Chondrocyte (in vitro differentiated cells): ENCODE data around the gene GCC2. TPM values are rescaled to one million over a fixed set of nuclear protein-coding genes. Genes with fewer than 3 reads are reported as not detected.
A peak's percentile ranks its signal among the peaks of the same experiment; 100 is the strongest.

Experiments used
- DNase-seq: peaks from one replicate; pipeline ENCODE4 v3.0.0; 2021; ENCODE audit warnings: mixed read lengths, low spot score
- H3K27ac Mint-ChIP-seq: one replicate; pipeline ENCODE4 v1.8.0; 2021; ENCODE audit warnings: mild to moderate bottlenecking, moderate library complexity, mixed read lengths; ENCODE audit not compliant: unreplicated experiment
- H3K27me3 Mint-ChIP-seq: 2 replicates; pipeline ENCODE4 v1.8.0; 2021; ENCODE audit warnings: low read depth, mixed read lengths
- H3K36me3 Mint-ChIP-seq: 2 replicates; pipeline ENCODE4 v1.8.0; 2021; ENCODE audit warnings: low read depth, mixed read lengths
- H3K4me1 Mint-ChIP-seq: 2 replicates; pipeline ENCODE4 v1.8.0; 2021; ENCODE audit warnings: low read depth, mild to moderate bottlenecking, mixed read lengths
- H3K4me3 Mint-ChIP-seq: one replicate; pipeline ENCODE4 v1.8.0; 2021; ENCODE audit warnings: mild to moderate bottlenecking, moderate library complexity, mixed read lengths; ENCODE audit not compliant: unreplicated experiment
- H3K9me3 Mint-ChIP-seq: 2 replicates; pipeline ENCODE4 v1.8.0; 2021; ENCODE audit warnings: low read depth, mixed read lengths
- total RNA-seq: library from RNA; stranded (reverse); gene quantifications from 3 replicates; pipeline ENCODE4 v1.2.1, GENCODE V29; 2021
- TF ChIP-seq, protein P1 (sequence below): fragments of 200-600 bp; sonication (generic); IDR thresholded peaks from 2 replicates; pipeline ENCODE4 v1.5.0; 2021; ENCODE audit warnings: antibody characterized with exemption, mild to moderate bottlenecking, moderate library complexity

GCC2 gene
- total RNA-seq, 1 donor from 2014 or later: 24.2 TPM

DNA sequence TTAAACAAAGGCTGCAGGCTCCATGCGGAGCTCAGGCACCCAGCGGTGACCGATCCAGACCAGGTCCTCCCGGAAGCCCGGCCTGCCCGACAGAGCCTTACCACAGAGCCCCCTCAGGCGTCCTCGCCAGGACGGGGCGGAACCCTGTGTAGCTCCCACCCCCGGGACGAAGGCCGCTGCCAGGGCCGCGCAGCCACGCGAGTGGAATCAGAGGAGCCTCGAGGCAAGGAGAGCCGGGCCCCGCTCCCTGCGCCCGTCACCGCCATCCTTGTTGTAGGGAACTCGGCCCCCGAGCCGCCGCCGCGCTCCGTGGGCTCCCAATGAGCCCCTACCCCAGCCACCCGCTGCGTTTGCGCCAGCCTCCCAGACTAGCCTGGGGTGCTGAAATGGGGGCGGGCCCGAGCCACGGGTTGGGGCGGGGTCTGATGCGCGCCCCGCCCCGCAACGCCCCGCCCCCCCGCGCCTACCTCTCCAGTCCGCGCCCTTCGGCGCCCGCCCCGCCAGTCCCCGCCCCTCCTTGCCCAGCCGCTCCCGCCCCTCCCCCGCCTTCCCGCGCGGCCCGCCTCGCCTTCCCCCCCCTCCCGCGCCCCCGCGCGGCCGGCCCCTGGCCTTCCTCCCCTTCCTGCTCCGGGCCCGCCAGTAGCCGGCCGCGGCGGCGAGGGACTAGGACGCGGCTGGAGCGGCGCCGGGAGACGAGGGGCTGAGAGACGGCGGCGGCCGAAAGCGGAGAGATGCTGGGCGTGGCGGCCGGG lies 85.0 kb downstream of the GCC2 start, which contains the start of gene LIMS1:
TSS of gene LIMS1 (plus strand) at position 639 of the 752 bp plus-strand sequence. CDS start at position 732, 93 bp downstream.
- H3K4me3 Mint-ChIP-seq: peak within 1 kb of the TSS; percentile 94
- peak; percentile 96 for DNase-seq
- TF ChIP-seq, protein P1, sequence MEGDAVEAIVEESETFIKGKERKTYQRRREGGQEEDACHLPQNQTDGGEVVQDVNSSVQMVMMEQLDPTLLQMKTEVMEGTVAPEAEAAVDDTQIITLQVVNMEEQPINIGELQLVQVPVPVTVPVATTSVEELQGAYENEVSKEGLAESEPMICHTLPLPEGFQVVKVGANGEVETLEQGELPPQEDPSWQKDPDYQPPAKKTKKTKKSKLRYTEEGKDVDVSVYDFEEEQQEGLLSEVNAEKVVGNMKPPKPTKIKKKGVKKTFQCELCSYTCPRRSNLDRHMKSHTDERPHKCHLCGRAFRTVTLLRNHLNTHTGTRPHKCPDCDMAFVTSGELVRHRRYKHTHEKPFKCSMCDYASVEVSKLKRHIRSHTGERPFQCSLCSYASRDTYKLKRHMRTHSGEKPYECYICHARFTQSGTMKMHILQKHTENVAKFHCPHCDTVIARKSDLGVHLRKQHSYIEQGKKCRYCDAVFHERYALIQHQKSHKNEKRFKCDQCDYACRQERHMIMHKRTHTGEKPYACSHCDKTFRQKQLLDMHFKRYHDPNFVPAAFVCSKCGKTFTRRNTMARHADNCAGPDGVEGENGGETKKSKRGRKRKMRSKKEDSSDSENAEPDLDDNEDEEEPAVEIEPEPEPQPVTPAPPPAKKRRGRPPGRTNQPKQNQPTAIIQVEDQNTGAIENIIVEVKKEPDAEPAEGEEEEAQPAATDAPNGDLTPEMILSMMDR: peak; percentile 10
- no peaks in the 10 kb centered on the region for H3K27me3 Mint-ChIP-seq
- peak within 1 kb of the TSS; percentile 98 for H3K27ac Mint-ChIP-seq
- H3K9me3 Mint-ChIP-seq: no peaks in the 10 kb centered on the region
- H3K36me3 Mint-ChIP-seq: no peaks in the 10 kb centered on the region
- peaks cover 43% of the 10 kb centered on the region for H3K4me1 Mint-ChIP-seq

GRCh38 chr2:108534584-108535356 lies 85.8 kb downstream of the GCC2 start:
- Mint-ChIP-seq H3K27me3 (no peaks in the 10 kb centered on the region), H3K4me1 (peaks cover 50% of the 10 kb centered on the region), H3K4me3 (peak overlapping the region; percentile 89), H3K27ac (peak overlapping the region; percentile 96), H3K9me3 (no peaks in the 10 kb centered on the region), H3K36me3 (no peaks in the 10 kb centered on the region)
- TF ChIP-seq, protein P1: no peak
- DNase-seq: no peak

DNA sequence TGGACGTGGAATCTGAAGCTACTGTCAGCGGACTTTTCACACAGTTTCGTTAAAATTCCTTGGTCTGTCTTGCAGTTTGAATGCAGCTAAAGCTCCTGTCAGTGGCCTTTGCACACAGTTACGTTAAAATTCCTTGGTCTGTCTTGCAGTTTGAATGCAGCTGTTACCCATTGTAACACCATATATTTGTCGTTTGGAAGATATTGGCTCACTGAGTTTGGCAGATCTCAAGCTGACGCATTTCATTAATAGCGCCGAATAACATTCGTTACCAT lies 86.3 kb downstream of the GCC2 start:
- no peak for DNase-seq
- Mint-ChIP-seq H3K27me3 (no peaks in the 10 kb centered on the region), H3K4me1 (peaks cover 51% of the 10 kb centered on the region), H3K9me3 (no peaks in the 10 kb centered on the region), H3K36me3 (no peaks in the 10 kb centered on the region), H3K4me3 (peak overlapping the region; percentile 89), H3K27ac (peak overlapping the region; percentile 96)
- TF ChIP-seq, protein P1: no peak

DNA sequence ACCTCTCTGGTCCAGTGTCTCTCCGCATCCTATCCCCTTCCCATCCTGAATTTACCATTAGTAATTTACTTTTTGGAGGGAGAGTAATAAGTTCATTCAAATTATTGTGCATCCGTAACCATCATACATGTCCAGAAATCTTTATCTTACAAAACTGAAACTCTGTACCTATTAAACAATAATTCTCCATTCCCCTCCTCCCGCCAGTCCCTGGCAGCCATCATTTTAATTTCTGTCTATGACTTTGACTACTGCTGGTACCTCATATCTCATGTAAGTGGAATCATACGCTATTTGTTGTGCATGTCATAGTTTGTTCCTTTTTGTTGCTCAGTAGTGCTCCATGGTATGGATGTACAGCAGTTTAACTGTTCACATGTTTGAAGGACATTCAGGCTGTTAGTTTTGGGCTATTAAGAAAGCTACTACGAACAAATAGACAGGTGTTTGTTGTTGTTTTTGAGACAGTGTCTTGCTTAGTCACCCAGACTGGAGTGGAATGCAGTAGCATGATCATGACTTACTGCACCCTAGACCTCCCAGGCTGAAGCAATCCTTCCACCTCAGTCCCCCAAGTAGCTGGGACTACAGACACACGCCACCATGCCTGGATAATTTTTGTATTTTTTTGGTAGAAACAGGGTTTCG lies 87.3 kb downstream of the GCC2 start:
- Mint-ChIP-seq H3K9me3 (no peaks in the 10 kb centered on the region), H3K4me3 (peak overlapping the region; percentile 89), H3K4me1 (peaks cover 58% of the 10 kb centered on the region), H3K27me3 (no peaks in the 10 kb centered on the region), H3K27ac (peak overlapping the region; percentile 96), H3K36me3 (no peaks in the 10 kb centered on the region)
- DNase-seq: no peak
- TF ChIP-seq, protein P1: no peak

GRCh38 chr2:108536911-108537310 lies 87.9 kb downstream of the GCC2 start:
- peak overlapping the region; percentile 89 for H3K4me3 Mint-ChIP-seq
- TF ChIP-seq, protein P1: no peak
- H3K36me3 Mint-ChIP-seq: no peaks in the 10 kb centered on the region
- H3K4me1 Mint-ChIP-seq: peaks cover 65% of the 10 kb centered on the region
- peak overlapping the region; percentile 96 for H3K27ac Mint-ChIP-seq
- no peaks in the 10 kb centered on the region for H3K27me3 Mint-ChIP-seq
- H3K9me3 Mint-ChIP-seq: no peaks in the 10 kb centered on the region
- DNase-seq: no peak
